A673 (cell line): ENCODE measurements around the gene NTF3.

Experiments used
- CTCF ChIP-seq: fragments of 300-800, 200-600 bp; sonication (generic); conservative IDR thresholded peaks from 2 replicates; pipeline ENCODE4 v1.5.1; 2017; ENCODE audit warnings: low read depth, mild to moderate bottlenecking, antibody characterized with exemption, low read length, moderate library complexity, mixed read lengths
- EZH2 ChIP-seq: fragments of 200-600 bp; sonication (generic); IDR thresholded peaks from 2 replicates; pipeline ENCODE4 v1.6.1; 2017; ENCODE audit warnings: borderline replicate concordance, low read depth, mild to moderate bottlenecking, mixed read lengths, antibody characterized with exemption, low read length; ENCODE audit not compliant: poor library complexity, severe bottlenecking

DNA sequence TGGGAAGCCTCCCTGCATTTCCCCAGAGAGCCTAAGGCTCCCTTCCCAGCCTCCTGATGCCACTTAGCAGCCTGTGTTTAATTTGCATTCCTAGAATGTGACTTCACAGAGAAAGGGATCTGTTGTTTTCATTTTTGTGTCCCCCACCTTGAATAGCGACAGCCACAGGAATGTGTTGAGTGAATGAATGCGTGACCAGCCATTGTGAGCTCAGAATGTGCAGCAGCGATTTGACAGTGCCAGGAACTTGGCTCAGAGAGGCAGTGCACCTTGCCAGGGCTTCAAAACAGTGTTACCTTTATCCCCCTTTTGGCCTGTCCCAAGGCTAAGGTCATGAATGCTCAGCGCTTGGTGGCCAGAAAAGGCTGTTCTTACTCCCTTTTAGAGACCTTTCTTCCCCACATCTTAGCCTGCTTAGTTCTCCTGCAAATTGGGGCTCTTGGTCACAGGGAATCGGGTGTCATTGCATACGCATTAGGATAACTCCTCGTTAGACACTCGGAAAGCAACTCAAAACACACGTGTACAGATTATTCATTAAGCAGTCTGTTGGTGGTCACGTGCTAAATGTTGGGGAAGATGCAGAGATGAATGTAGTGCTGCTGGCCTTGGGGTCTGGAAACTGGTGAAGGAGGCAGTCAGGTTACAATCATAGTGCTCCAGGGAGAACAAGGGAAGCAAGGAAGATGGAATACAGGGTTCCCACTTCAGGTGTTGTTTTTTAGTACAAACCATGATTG, 9.8 kb downstream of the NTF3 start:
- no peak for TF ChIP-seq CTCF
- TF ChIP-seq EZH2 = no peak
